H1 (cell line): ENCODE data around the gene C1orf74. TPM values are rescaled to one million over a fixed set of nuclear protein-coding genes. Genes with fewer than 3 reads are reported as not detected.

Source experiments
- ASH2L ChIP-seq: fragments of 200-600, 300-600 bp; sonication (generic); IDR thresholded peaks from one replicate; pipeline ENCODE4 v1.7.1; 2017; ENCODE audit warnings: low read length
- ATF2 ChIP-seq: IDR thresholded peaks from 2 replicates; pipeline ENCODE4 v1.6.1; 2012; ENCODE audit warnings: low read length, inconsistent platforms
- CEBPB ChIP-seq: IDR thresholded peaks from 2 replicates; pipeline ENCODE4 v1.6.1; 2012; ENCODE audit warnings: low read depth, low read length
- CHD2 ChIP-seq: IDR thresholded peaks from 2 replicates; pipeline ENCODE4 v1.6.1; 2012; ENCODE audit warnings: low read length, improper control_type of control experiment
- CREB1 ChIP-seq: IDR thresholded peaks from 2 replicates; pipeline ENCODE4 v1.6.1; 2012; ENCODE audit warnings: inconsistent platforms
- CTBP2 ChIP-seq: IDR thresholded peaks from 2 replicates; pipeline ENCODE4 v1.7.0; 2011; ENCODE audit warnings: borderline replicate concordance, mild to moderate bottlenecking, moderate library complexity, mixed read lengths, low read length; ENCODE audit not compliant: insufficient read depth, insufficient read length
- FOSL1 ChIP-seq: IDR thresholded peaks from 2 replicates; pipeline ENCODE4 v1.6.1; 2011; ENCODE audit warnings: mild to moderate bottlenecking, low read depth, low read length, moderate library complexity; ENCODE audit not compliant: insufficient read depth
- GTF2F1 ChIP-seq: IDR thresholded peaks from 2 replicates; pipeline ENCODE4 v1.6.1; 2012; ENCODE audit warnings: low read depth, low read length, improper control_type of control experiment, borderline replicate concordance
- HDAC2 ChIP-seq, 2 experiments: fragments of 300-600 bp in 1 of 2; sonication (generic) in 1 of 2; IDR thresholded peaks; 2 replicates each; pipeline ENCODE4 v1.6.1; 2011 to 2012; ENCODE audit warnings: low read depth in 2 of 2, low read length in 2 of 2, mild to moderate bottlenecking in 2 of 2, moderate library complexity in 2 of 2, borderline replicate concordance in 1 of 2, inconsistent platforms in 1 of 2
- KDM1A ChIP-seq: fragments of 200-600, 300-600 bp; sonication (generic); IDR thresholded peaks from 2 replicates; pipeline ENCODE4 v1.7.1; 2016; ENCODE audit warnings: mild to moderate bottlenecking, low read length, borderline replicate concordance
- KDM4A ChIP-seq: IDR thresholded peaks from one replicate; pipeline ENCODE4 v1.7.1; 2012; ENCODE audit warnings: low read depth, mild to moderate bottlenecking, moderate library complexity, low read length, inconsistent platforms; ENCODE audit not compliant: severe bottlenecking
- KDM5A ChIP-seq: fragments of 200-600 bp; IDR thresholded peaks from 2 replicates; pipeline ENCODE4 v1.7.1; 2012; ENCODE audit warnings: mild to moderate bottlenecking, low read length, inconsistent platforms, mixed read lengths
- POLR2A ChIP-seq, 2 experiments: IDR thresholded peaks; 1 replicate in 1 of 2; 2 replicates in 1 of 2; pipeline ENCODE4 v1.6.1; 2011; ENCODE audit warnings: low read depth in 2 of 2, low read length in 2 of 2, mild to moderate bottlenecking in 2 of 2; ENCODE audit errors: control extremely low read depth in 1 of 2
- POU5F1 ChIP-seq: IDR thresholded peaks from 2 replicates; pipeline ENCODE4 v1.6.1; 2011; ENCODE audit warnings: low read depth, mild to moderate bottlenecking, low read length, moderate library complexity
- RBBP5 ChIP-seq: IDR thresholded peaks from 2 replicates; pipeline ENCODE4 v1.7.1; 2012; ENCODE audit warnings: low read depth, mild to moderate bottlenecking, inconsistent platforms, low read length, moderate library complexity, borderline replicate concordance
- RFX5 ChIP-seq: IDR thresholded peaks from 2 replicates; pipeline ENCODE4 v1.6.1; 2011; ENCODE audit warnings: low read depth, low read length, improper control_type of control experiment, borderline replicate concordance
- SP1 ChIP-seq: IDR thresholded peaks from 2 replicates; pipeline ENCODE4 v1.6.1; 2011; ENCODE audit warnings: low read depth, low read length
- SP4 ChIP-seq: IDR thresholded peaks from 2 replicates; pipeline ENCODE4 v1.6.1; 2012; ENCODE audit warnings: low read length, inconsistent platforms
- SRF ChIP-seq: IDR thresholded peaks from 2 replicates; pipeline ENCODE4 v1.6.1; 2011; ENCODE audit warnings: mild to moderate bottlenecking, low read depth, low read length, moderate library complexity
- TAF1 ChIP-seq: IDR thresholded peaks from 2 replicates; pipeline ENCODE4 v1.6.1; 2011; ENCODE audit warnings: mild to moderate bottlenecking, low read depth, low read length
- TBP ChIP-seq: IDR thresholded peaks from 2 replicates; pipeline ENCODE4 v1.6.1; 2011; ENCODE audit warnings: low read depth, low read length, improper control_type of control experiment
- TCF12 ChIP-seq: IDR thresholded peaks from 2 replicates; pipeline ENCODE4 v1.6.1; 2011; ENCODE audit warnings: low read depth, mild to moderate bottlenecking, low read length
- TEAD4 ChIP-seq: IDR thresholded peaks from 2 replicates; pipeline ENCODE4 v1.6.1; 2012; ENCODE audit warnings: low read depth, low read length, inconsistent platforms, mixed read lengths
- ZNF274 ChIP-seq: IDR thresholded peaks from 2 replicates; pipeline ENCODE4 v1.7.0; 2012; ENCODE audit warnings: low read length, borderline replicate concordance; ENCODE audit errors: extremely low read depth
- polyA plus RNA-seq, 7 experiments: library from polyadenylated mRNA; depleted of rRNA in 3 of 7; stranded (reverse) in 5 of 7; unstranded in 2 of 7; fragments of >200 nt in 5 of 7; fragments of 200-250 nt in 2 of 7; gene quantifications; 1 replicate in 5 of 7; 2 replicates in 1 of 7; 4 replicates in 1 of 7; pipeline versions ENCODE4 v1.2.1 to v1.2.3, GENCODE V29; 2011 to 2013; ENCODE audit warnings: missing spikeins in 2 of 7, mixed read lengths in 2 of 7
- total RNA-seq: library from RNA; stranded (reverse); fragmentation: NEBNext Ultra II Directional; extraction: Animal tissue kit (Norgen Biotek cat#: 25700); gene quantifications from 2 replicates; pipeline ENCODE4 v1.2.1, GENCODE V29; 2021

The C1orf74 gene
- total and polyA plus RNA-seq, 2 of the 8 experiments (the other 6 are each of a cell fraction or from before 2014, with no cell fraction given): 3.1 to 3.9 TPM

DNA sequence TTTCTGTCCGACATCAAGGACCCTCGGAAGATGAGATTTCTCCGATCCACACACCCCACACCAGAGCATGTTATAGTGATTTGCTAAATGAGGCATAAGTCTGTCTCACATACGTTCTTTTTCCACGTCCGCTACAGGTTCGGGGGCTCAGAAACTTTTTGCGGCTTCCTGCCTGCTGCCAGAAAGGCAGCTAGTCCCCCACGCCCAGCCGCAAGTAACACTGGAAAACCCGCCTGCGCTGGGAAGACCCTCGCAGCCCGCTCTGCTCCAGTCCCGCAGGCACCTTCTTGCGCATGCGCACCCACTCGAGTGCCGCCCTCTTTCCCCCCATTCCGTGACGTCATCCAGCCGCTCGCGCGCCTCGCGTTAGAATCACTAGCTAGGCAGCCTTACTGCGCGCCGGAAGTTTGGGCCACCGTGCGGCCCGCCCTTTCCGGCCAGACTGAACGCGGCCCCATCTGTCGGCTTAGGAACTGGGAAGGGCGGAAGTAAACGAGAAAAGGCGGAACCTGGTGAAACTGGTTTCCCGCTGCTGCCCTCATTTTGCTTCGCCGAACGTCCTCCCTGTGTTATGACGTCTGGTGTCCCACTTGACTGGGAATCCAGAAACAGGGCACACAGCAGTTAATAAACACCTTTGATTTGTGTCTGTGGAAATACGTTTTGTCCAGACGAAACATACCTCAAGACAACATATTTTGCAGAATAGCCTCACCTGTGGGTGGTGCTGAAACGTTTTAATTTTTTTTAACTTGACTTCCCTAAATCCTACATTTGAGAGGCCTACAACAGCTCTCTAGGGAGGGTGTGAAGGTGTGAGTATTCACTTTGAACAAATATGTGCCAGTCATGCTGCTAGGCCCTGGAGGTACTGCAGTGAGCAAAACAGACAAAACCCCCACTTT is at the start of gene C1orf74 (continued):
- TF ChIP-seq ZNF274: no peak
- TF ChIP-seq CTBP2: no peak
- TF ChIP-seq HDAC2 (IDR thresholded peaks at IDR 0.05; ENCODE audit: borderline replicate concordance in 1 of 2, low read depth in 2 of 2, low read length in 2 of 2): no peak
- no peak for TF ChIP-seq TEAD4
- peak; percentile 73 for TF ChIP-seq ASH2L
- no peak; the same call in 1 of the 2 replicates for TF ChIP-seq RFX5
- TF ChIP-seq SRF: peak; percentile 54
- peak; percentile 92 to 96 for TF ChIP-seq POLR2A (IDR thresholded peaks at IDR 0.05; ENCODE audit: control extremely low read depth in 1 of 2, low read depth in 2 of 2, low read length in 2 of 2)
- no peak for TF ChIP-seq KDM5A
- peak; percentile 95 for TF ChIP-seq TAF1
- TF ChIP-seq TCF12: no peak
- peak; percentile 92 for TF ChIP-seq ATF2
- TF ChIP-seq CREB1: peak; percentile 98
- TF ChIP-seq POU5F1: no peak
- TF ChIP-seq CHD2: peak; percentile 97
- TF ChIP-seq SP1: no peak
- TF ChIP-seq KDM1A: no peak
- TF ChIP-seq FOSL1: no peak
- peak; percentile 49; the same call in 1 of the 2 replicates for TF ChIP-seq RBBP5
- TF ChIP-seq GTF2F1: no peak
- TF ChIP-seq KDM4A: peak; percentile 93
- TF ChIP-seq SP4: peak; percentile 83; the same call in 1 of the 2 replicates
- TF ChIP-seq TBP: peak; percentile 90
- TF ChIP-seq CEBPB: no peak
